DND-41 (cell line): ENCODE measurements around the gene SPESP1.

Experiments used
- ATAC-seq: fragments of 200-7000 bp; cut with Tn5 transposase; 3 replicates; pipeline ENCODE4 v1.9.1; 2021; ENCODE audit warnings: low read depth; ENCODE audit not compliant: insufficient read depth
- DNase-seq: peaks from one replicate; pipeline ENCODE4 v3.0.0-alpha.2; 2020
- H2AFZ ChIP-seq: 2 replicates; pipeline ENCODE4 v1.6.0; 2012; ENCODE audit warnings: low read depth, low read length
- H3K27ac ChIP-seq: 2 replicates; pipeline ENCODE4 v1.5.1; 2012; ENCODE audit warnings: low read length, inconsistent platforms
- H3K27me3 ChIP-seq: fragments of 200-600 bp; sonication (generic); 2 replicates; pipeline ENCODE4 v1.6.0; 2012; ENCODE audit warnings: low read length, mild to moderate bottlenecking, inconsistent platforms; ENCODE audit not compliant: insufficient read depth, poor library complexity
- H3K36me3 ChIP-seq: 2 replicates; pipeline ENCODE4 v1.5.1; 2012; ENCODE audit warnings: low read length, inconsistent platforms; ENCODE audit not compliant: insufficient read depth
- H3K4me1 ChIP-seq: 2 replicates; pipeline ENCODE4 v1.5.1; 2012; ENCODE audit warnings: mild to moderate bottlenecking, low read length; ENCODE audit not compliant: insufficient read depth
- H3K4me2 ChIP-seq: 2 replicates; pipeline ENCODE4 v1.6.0; 2012; ENCODE audit warnings: mild to moderate bottlenecking, moderate library complexity, low read length, inconsistent platforms; ENCODE audit not compliant: insufficient read depth
- H3K4me3 ChIP-seq, 2 experiments: fragments of 200-600 bp in 1 of 2; shearing (Covaris generic) in 1 of 2; 2 replicates each; pipeline ENCODE4 v1.5.1; 2012 to 2016; ENCODE audit warnings: inconsistent platforms in 2 of 2, low read length in 2 of 2, mild to moderate bottlenecking in 2 of 2, low read depth in 1 of 2, moderate library complexity in 1 of 2
- H3K79me2 ChIP-seq: 2 replicates; pipeline ENCODE4 v1.6.0; 2012; ENCODE audit warnings: low read length, inconsistent platforms; ENCODE audit not compliant: insufficient read depth
- H3K9ac ChIP-seq: 2 replicates; pipeline ENCODE4 v1.6.0; 2012; ENCODE audit warnings: low read depth, mild to moderate bottlenecking, inconsistent platforms, low read length, moderate library complexity
- H3K9me3 ChIP-seq: 2 replicates; pipeline ENCODE4 v1.5.1; 2012; ENCODE audit warnings: low read length, moderate library complexity, mild to moderate bottlenecking, inconsistent platforms; ENCODE audit not compliant: insufficient read depth, severe bottlenecking
- H4K20me1 ChIP-seq: 2 replicates; pipeline ENCODE4 v1.6.0; 2012; ENCODE audit warnings: low read length; ENCODE audit not compliant: insufficient read depth
- EZH2 ChIP-seq: IDR thresholded peaks from 3 replicates; pipeline ENCODE4 v1.6.1; 2012; ENCODE audit warnings: borderline replicate concordance, low read depth, mild to moderate bottlenecking, moderate library complexity, low read length, inconsistent platforms; ENCODE audit not compliant: severe bottlenecking
- TF ChIP-seq, protein P1 (sequence below): IDR thresholded peaks from 2 replicates; pipeline ENCODE4 v1.5.1; 2012; ENCODE audit warnings: borderline replicate concordance, low read length, moderate library complexity, mild to moderate bottlenecking; ENCODE audit not compliant: poor library complexity, severe bottlenecking; ENCODE audit errors: extremely low read depth

Gene SPESP1

DNA sequence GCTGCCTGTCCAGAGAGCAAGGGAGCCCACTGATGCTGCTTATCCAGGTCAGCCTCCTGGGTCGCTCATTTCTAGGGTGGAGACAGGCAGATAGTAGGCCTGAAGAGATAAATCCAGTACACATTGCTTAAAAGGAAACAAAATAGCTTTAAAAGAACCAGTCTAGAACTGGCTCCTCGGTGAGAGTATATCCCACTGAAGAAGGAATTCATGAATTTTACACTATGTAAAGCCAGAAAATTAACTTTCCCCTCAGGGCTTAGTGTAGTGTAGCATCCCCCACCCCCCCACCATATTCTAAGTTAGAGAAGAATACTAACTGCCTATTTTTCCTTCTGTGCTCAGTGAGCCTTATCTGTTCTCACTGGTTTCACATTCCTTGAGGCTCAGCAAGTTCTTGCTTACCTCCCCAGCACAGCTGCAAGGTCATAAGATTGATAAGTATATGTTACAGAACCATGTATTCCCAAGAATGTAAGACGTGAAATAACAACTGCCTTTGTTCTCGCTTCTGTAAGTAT is 53.7 kb downstream of the SPESP1 start:
- Histone ChIP-seq H3K79me2 (no peaks in the 10 kb centered on the region), H3K4me3 (no peak overlapping the region), H3K4me1 (no peaks in the 10 kb centered on the region), H3K27me3 (no peaks in the 10 kb centered on the region), H3K4me2 (no peak overlapping the region), H2AFZ (no peak overlapping the region), H3K36me3 (no peaks in the 10 kb centered on the region), H3K27ac (no peak overlapping the region), H4K20me1 (no peaks in the 10 kb centered on the region), H3K9ac (no peak overlapping the region), H3K9me3 (no peaks in the 10 kb centered on the region)
- DNase-seq (no peak), ATAC-seq (no peak)
- TF ChIP-seq, protein P1, sequence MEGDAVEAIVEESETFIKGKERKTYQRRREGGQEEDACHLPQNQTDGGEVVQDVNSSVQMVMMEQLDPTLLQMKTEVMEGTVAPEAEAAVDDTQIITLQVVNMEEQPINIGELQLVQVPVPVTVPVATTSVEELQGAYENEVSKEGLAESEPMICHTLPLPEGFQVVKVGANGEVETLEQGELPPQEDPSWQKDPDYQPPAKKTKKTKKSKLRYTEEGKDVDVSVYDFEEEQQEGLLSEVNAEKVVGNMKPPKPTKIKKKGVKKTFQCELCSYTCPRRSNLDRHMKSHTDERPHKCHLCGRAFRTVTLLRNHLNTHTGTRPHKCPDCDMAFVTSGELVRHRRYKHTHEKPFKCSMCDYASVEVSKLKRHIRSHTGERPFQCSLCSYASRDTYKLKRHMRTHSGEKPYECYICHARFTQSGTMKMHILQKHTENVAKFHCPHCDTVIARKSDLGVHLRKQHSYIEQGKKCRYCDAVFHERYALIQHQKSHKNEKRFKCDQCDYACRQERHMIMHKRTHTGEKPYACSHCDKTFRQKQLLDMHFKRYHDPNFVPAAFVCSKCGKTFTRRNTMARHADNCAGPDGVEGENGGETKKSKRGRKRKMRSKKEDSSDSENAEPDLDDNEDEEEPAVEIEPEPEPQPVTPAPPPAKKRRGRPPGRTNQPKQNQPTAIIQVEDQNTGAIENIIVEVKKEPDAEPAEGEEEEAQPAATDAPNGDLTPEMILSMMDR = no peak
- TF ChIP-seq EZH2 = no peak

DNA sequence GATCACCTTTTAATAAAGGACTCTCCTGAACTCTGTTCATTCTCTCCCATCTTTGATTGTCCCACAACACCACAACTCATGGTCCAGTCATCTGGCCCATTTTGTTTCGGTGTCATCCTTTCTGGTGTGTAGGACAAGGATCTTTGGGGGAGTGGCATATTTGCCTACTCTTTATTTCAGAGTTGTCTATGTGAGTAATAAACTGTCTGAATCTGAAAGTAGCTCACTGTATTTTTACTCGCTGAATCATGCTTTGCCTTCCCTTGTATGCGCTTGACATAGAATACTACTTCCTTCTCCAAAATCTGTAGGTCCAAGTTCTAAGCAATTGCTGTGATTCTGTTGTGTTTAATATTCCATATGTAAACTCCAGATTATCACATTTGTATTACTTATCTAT is 54.3 kb downstream of the SPESP1 start:
- Histone ChIP-seq H2AFZ (no peak overlapping the region), H3K27me3 (no peaks in the 10 kb centered on the region), H3K4me3 (no peak overlapping the region), H3K4me1 (no peaks in the 10 kb centered on the region), H3K27ac (no peak overlapping the region), H3K9ac (no peak overlapping the region), H3K36me3 (no peaks in the 10 kb centered on the region), H4K20me1 (no peaks in the 10 kb centered on the region), H3K9me3 (no peaks in the 10 kb centered on the region), H3K79me2 (no peaks in the 10 kb centered on the region), H3K4me2 (no peak overlapping the region)
- no peak for ATAC-seq
- TF ChIP-seq, protein P1 = no peak
- no peak for TF ChIP-seq EZH2
- DNase-seq = no peak

DNA sequence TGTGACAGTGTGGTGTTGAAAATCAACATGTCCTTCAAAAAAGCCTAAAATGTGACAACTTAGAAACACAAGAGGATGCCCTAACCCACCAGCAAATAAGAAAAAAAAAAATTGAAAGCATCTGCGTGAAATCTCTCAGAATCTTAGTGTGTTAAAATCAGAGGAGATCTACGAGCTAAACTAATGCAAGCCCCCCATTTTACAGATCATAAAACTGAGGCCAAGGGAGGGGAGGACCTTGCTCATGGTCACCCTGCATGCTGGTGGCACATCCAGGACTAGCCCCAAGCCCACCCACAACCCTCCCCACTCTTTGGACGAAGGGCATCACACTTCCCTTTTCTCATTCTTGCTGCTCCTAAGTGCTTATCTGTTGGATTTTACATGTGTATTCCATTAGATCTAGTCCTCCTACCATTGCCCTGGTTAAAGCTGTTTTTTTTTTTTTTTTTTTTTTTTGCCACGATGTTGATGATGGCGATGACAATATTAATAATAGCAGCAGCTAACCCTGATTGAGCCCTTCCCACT is 55.1 kb downstream of the SPESP1 start:
- H3K9me3 ChIP-seq = no peaks in the 10 kb centered on the region
- DNase-seq (no peak), ATAC-seq (no peak)
- H3K27ac ChIP-seq = no peak overlapping the region
- H3K79me2 ChIP-seq = no peaks in the 10 kb centered on the region
- TF ChIP-seq, protein P1 = no peak
- no peak for TF ChIP-seq EZH2
- no peaks in the 10 kb centered on the region for H3K27me3 ChIP-seq
- no peaks in the 10 kb centered on the region for H3K4me1 ChIP-seq
- no peaks in the 10 kb centered on the region for H4K20me1 ChIP-seq
- H3K9ac ChIP-seq = no peak overlapping the region
- H3K4me3 ChIP-seq = no peak overlapping the region
- H3K4me2 ChIP-seq = no peak overlapping the region
- H3K36me3 ChIP-seq = no peaks in the 10 kb centered on the region
- H2AFZ ChIP-seq = no peak overlapping the region

DNA sequence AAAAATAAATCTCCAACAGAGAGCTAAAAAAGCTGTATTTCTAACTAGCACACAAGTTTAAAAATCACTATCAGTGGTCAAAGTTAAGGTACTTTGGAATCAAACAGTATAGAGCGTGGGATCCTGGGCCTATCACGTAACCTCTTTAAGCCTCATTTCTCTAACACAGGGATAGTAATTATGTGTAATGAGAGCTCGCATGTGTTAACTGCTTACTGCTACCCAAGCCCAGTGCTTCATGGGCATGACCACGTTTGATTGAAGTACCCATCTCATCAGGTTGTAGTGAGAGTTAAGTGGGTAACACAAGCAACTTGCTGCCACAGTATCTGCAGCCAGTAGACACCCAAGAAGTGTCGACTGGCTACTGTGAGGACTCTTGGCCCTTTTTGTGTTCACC is 56.0 kb downstream of the SPESP1 start:
- Histone ChIP-seq H4K20me1 (no peaks in the 10 kb centered on the region), H3K4me2 (no peak overlapping the region), H3K4me1 (no peaks in the 10 kb centered on the region), H3K27me3 (peaks cover 3% of the 10 kb centered on the region), H3K9me3 (no peaks in the 10 kb centered on the region), H3K4me3 (no peak overlapping the region), H2AFZ (no peak overlapping the region), H3K9ac (no peak overlapping the region), H3K27ac (no peak overlapping the region), H3K36me3 (no peaks in the 10 kb centered on the region), H3K79me2 (no peaks in the 10 kb centered on the region)
- DNase-seq (no peak), ATAC-seq (no peak)
- TF ChIP-seq, protein P1 = no peak
- TF ChIP-seq EZH2 = no peak
